SH-SY5Y (cell line): ENCODE results near the gene TBC1D13.

Source experiments
- GATA2 ChIP-seq: IDR thresholded peaks from 2 replicates; pipeline ENCODE4 v1.6.1; 2011; ENCODE audit warnings: mild to moderate bottlenecking, low read depth, low read length
- GATA3 ChIP-seq: IDR thresholded peaks from 2 replicates; pipeline ENCODE4 v1.6.1; 2011; ENCODE audit warnings: low read depth, mild to moderate bottlenecking, low read length, moderate library complexity

TBC1D13 gene

GRCh38 chr9:128823362-128823902 is 36.4 kb downstream of the TBC1D13 start:
- TF ChIP-seq GATA3, result no peak
- TF ChIP-seq GATA2, result no peak

- TF ChIP-seq GATA3 (no peak), GATA2 (no peak)
These were observed 36.9 kb downstream of the TBC1D13 start for GRCh38 chr9:128823903-128824406.

- TF ChIP-seq GATA3 (no peak), GATA2 (no peak)
These were observed 37.9 kb downstream of the TBC1D13 start for GRCh38 chr9:128824911-128825310.

GRCh38 chr9:128825923-128826700 is 39.1 kb downstream of the TBC1D13 start:
- TF ChIP-seq GATA3 (no peak), GATA2 (no peak)

- TF ChIP-seq GATA3 (no peak), GATA2 (no peak)
These were observed 41.2 kb downstream of the TBC1D13 start for GRCh38 chr9:128828267-128828666.

- no peak for TF ChIP-seq GATA2
- no peak for TF ChIP-seq GATA3
These were observed 41.8 kb downstream of the TBC1D13 start for GRCh38 chr9:128828719-128829452.

- no peak for TF ChIP-seq GATA2
- no peak for TF ChIP-seq GATA3
These were observed 42.6 kb downstream of the TBC1D13 start, which contains the start of gene SPOUT1 for GRCh38 chr9:128829477-128830251. TSS of gene SPOUT1 (minus strand) at chr9:128829794. CDS start at chr9:128829780, 14 bp downstream.

GRCh38 chr9:128833696-128834095 is 46.6 kb downstream of the TBC1D13 start:
- no peak for TF ChIP-seq GATA2
- no peak for TF ChIP-seq GATA3

GRCh38 chr9:128835246-128836210 is 48.5 kb downstream of the TBC1D13 start:
- no peak for TF ChIP-seq GATA3
- no peak for TF ChIP-seq GATA2

GRCh38 chr9:128836509-128837145 is 49.6 kb downstream of the TBC1D13 start:
- no peak for TF ChIP-seq GATA2
- no peak for TF ChIP-seq GATA3

GRCh38 chr9:128838338-128838737 is 51.3 kb downstream of the TBC1D13 start:
- no peak for TF ChIP-seq GATA3

GRCh38 chr9:128840524-128840923 is 53.5 kb downstream of the TBC1D13 start:
- no peak for TF ChIP-seq GATA3
- no peak for TF ChIP-seq GATA2

- TF ChIP-seq GATA2 (no peak), GATA3 (no peak)
These were observed 54.8 kb downstream of the TBC1D13 start for GRCh38 chr9:128841694-128842492.
